ENCODE measurements around the gene IPO9.
"Not testable (repeated sequence)": the region's sequence is repeated elsewhere in the genome, so short reads cannot be mapped to it uniquely, and the experiment has no call there.

Gene IPO9

DNA sequence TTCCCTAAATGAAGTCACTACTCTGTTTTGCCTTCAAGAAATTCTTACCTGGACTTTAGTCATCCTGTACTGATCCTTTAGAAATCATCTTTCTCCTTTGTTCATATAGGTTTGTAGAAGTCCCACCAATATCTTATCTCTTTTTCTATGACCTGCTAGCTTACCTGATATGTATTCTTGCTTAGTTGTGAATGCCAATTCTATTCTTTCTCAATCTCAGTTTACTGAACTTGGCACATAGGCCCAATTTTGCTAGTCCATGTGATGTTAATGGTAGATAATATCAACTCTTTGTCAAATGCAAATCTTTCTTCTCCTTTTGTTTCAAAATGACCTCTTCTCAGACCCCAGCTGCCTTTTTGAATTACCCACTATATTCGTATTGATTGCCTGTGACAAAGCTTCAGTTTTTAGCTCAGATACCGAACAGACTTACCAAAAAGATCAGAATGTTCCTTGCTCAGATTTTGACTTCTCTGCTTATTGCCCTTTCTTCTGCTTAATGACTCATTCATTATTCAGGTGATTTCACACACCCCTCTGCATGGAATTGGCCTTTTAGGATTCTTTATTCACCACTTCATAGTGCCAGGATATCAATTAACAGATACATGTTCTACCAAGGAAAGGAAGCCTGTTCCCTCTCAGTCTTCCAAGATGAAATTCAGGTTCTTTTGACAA, 20.6 kb downstream of the IPO9 start:
- DNase-seq: no peak

GRCh38 chr1:201850053-201850397, 21.1 kb downstream of the IPO9 start:
- no peak for DNase-seq

GRCh38 chr1:201851949-201852348, 23.0 kb downstream of the IPO9 start:
- no peak for DNase-seq

- not testable (repeated sequence) for DNase-seq
These were observed 27.8 kb downstream of the IPO9 start for GRCh38 chr1:201856722-201857121.

- DNase-seq: no peak
These were observed 30.5 kb downstream of the IPO9 start for GRCh38 chr1:201859424-201859823.

- no peak for DNase-seq
These were observed 32.5 kb downstream of the IPO9 start for GRCh38 chr1:201861448-201861847.

DNA sequence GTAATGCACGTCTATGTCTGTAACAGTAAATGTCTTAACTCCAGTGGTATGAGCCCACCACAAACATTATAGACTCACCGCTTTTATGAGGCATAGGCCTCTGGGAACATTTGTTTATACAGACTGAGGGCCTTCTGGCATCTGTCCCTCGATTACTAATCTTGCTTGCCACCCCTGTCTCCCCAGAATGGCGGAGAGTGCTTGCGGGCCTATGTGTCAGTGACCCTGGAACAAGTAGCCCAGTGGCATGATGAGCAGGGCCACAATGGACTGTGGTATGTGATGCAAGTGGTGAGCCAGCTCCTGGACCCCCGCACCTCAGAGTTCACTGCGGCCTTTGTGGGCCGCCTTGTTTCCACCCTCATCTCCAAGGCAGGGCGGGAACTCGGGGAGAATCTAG, 41.4 kb downstream of the IPO9 start:
- no peak for DNase-seq

DNA sequence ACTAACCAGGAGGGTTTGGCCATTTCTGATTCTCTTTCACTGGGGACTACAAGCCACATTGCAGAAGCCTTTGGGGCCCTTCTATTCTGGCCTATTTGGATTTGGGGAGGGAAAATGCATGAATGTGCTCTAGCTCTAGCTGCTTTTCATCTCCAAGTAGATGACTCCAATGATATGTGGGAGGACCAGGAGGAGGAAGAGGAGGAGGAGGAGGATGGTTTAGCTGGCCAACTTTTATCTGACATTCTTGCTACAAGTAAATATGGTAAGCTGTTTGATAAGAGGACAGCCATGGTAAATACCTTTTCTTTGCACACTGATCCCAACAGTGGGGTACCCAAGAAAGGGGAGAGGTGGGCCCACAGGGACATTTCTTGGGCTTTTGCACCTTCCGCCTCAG, 45.7 kb downstream of the IPO9 start:
- no peak for DNase-seq

- no peak for DNase-seq
These were observed 47.3 kb downstream of the IPO9 start for GRCh38 chr1:201876148-201876818.

GRCh38 chr1:201877877-201878401, 49.0 kb downstream of the IPO9 start:
- no peak for DNase-seq

DNA sequence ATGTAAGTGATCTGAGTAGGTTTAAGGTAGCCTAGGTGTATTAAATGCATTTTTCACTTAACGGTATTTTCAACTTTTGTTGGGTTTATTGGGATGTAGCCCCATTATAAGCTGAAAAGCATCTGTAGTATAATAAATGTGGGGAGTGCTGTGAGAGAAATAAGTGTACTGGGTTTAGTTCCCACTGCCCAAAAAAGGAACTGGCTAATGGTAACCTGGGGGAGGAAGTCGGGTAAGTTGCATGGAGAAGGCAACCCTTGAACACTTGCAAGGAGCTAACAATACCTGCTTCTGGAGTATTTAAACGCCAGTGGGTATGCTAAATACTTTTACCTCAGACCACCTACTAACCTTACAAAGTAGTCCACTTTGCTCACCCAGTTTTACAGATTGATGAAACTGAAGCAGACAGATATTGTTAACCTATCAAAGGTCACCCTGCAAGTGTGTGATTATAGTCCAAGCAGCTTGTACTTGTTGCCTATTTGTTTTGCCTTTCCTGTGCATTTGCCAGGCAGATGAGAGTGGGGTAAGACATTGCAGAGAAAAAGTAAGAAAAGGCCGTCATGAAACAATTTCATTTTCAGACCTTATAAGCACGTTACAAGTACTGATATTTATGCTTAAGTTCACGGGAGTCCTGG, 52.1 kb downstream of the IPO9 start:
- DNase-seq: no peak

DNA sequence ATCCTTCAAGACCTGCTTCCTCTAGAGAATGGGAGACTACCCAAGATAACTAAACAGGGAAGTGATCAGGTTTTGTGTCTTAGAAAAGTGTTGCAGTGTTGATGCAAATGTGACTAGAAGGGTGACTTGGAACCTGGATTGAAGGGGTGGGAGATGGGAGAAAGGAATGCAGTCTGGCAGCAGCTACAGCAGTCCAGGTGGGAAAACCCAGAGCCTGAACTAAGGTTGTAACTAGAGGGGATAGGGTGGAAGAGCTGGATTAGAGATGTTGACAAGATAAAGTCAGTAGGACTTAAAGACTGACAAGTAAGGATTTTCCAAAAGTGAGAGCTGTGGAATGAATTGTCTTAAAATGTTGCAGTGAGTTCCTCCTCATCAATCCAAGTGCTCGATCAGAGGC, 52.7 kb downstream of the IPO9 start:
- no peak for DNase-seq

DNA sequence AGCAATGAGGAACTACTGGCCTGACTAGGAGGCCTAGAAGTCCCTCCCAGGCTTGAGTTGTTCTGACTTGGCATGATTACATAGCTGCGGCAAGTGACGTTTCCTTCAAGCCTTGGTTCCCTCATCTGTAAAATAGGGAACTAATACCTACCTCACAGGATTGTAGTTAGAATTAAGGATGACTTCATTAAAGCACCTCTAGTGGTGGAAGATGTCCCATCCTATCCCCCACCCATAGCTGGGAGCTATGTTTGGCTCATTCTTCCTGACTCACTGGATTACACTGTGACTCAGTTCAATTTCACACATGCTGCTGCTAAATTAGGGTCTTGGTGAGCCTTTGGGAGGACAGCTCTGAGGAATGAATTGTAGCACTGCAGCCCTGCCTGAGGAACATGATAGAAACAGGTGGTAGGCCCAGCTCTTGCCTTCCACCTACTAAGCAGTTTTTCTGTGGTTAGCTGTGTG, 53.7 kb downstream of the IPO9 start:
- DNase-seq: no peak

DNA sequence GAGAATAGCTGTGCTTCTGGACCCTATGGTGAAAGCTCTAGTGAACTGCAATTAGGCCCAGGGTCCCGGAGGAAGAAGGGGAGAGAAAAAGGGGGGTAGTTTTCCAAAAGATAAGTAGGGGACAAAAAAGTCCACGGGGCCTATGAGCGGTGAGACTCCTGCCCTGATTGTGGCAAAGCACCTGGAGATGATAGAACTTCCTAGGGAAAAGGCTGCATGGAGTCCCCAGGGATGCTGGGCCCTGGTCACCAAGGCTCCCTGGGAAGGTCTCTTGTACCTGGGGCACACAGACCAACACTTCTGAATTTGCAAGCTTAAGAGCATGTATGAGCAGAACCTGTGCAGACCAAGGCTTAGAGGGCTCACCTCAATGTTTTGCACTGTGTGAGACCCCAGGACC, 54.3 kb downstream of the IPO9 start:
- no peak for DNase-seq

- DNase-seq: no peak
These were observed 54.8 kb downstream of the IPO9 start for GRCh38 chr1:201883786-201884185.

DNA sequence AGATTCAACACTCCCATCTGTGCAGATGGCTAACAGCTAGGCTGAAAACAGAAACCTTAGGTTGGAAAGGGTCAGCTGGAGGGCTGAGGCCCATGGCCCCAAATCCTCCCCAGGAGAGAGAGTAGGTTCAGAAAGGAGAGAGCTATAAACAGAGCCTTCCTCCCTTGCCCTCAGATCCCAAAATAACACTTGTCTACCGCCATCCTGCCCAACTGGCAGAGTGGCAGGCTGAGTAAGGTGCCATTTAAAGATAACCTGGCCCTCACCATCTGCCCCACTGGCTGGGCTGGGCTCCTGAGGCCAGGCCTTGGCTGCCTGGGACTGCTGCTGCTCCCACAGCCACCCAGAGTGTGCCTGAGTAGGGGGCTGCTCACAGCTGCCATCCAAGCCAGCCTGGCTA, 55.5 kb downstream of the IPO9 start:
- DNase-seq: no peak

DNA sequence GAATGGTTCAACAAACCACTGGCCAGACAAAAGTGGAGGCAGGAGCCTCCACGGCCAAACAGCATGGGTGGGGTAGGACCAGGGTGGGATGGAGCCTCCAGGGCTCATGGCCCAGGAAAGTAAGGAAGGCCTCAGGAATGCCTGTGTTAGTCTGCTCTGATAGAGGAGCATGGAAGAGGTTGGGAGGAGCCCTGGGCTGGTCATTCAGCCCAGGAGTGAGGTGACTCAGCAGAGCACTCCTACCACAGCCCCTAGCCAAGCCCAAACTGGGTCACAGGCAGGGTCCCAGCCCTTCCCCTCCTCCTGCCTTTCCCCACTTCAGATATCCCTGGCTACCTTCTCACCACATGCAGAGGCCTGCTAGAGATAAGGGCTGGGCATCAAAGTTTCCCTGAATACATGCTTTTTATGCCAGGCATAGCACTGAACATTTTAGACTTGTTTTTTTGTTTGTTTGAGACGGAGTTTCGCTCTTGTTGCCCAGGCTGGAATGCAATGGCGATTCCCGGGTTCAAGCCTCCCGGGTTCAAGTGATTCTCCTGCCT, 56.6 kb downstream of the IPO9 start:
- no peak for DNase-seq

- no peak for DNase-seq
These were observed 57.3 kb downstream of the IPO9 start for GRCh38 chr1:201886103-201886885.

GRCh38 chr1:201887116-201887866, 58.3 kb downstream of the IPO9 start:
- DNase-seq: no peak

GRCh38 chr1:201888282-201889089, 59.5 kb downstream of the IPO9 start, which contains the start of gene SHISA4:
Gene SHISA4, plus strand, starts transcription at chr1:201888898. Its CDS starts 97 bp downstream, at chr1:201888995.
- peak; percentile 3 to 5 for DNase-seq

Measured in activated CD4-positive, alpha-beta T cell treated with anti-CD3 and anti-CD28 coated beads, Interleukin-2, amount 50 U/mL, for 4 hours (primary cell).